OCI-LY3 (cell line): Measurements from ENCODE around the gene THRSP.

Source experiments
- CTCF ChIP-seq: fragments of 200-600, 300-600 bp; sonication (generic); IDR thresholded peaks from 2 replicates; pipeline ENCODE4 v1.5.1; 2014; ENCODE audit warnings: antibody characterized with exemption, low read length, low read depth
- EZH2phosphoT487 ChIP-seq: fragments of 200-600 bp; shearing (Covaris generic); IDR thresholded peaks from 2 replicates; pipeline ENCODE4 v1.6.1; 2018; ENCODE audit warnings: antibody characterized with exemption, mixed run types, low read depth

- TF ChIP-seq CTCF (no peak), EZH2phosphoT487 (no peak)
Measured at GRCh38 chr11:78061088-78061920, 2.4 kb upstream of the THRSP start.
